Measurements from ENCODE around the gene FANCC.
"Not testable (repeated sequence)": the region's sequence is repeated elsewhere in the genome, so short reads cannot be mapped to it uniquely, and the experiment has no call there.

Gene FANCC

GRCh38 chr9:95224376-95225019, 93.0 kb downstream of the FANCC start:
- WGBS = 100% methylated on average over 1 of the region's 3 CpGs
- H2AK5ac ChIP-seq (ENCODE audit: low read length, severe bottlenecking) = no peak overlapping the region
- H2BK15ac ChIP-seq (ENCODE audit: low read depth, poor library complexity, severe bottlenecking) = no peak overlapping the region
- no peak overlapping the region for H2AFZ ChIP-seq (ENCODE audit: low read depth, low read length)
- H3K27me3 ChIP-seq (ENCODE audit: control insufficient read depth in 1 of 2, insufficient read depth in 1 of 2, low read length in 2 of 2) = no peaks in the 10 kb centered on the region
- H3K36me3 ChIP-seq (ENCODE audit: control insufficient read depth in 1 of 2, insufficient read depth in 2 of 2, low read depth in 1 of 2, low read length in 2 of 2) = no peaks in the 10 kb centered on the region
- no peak overlapping the region for H3K14ac ChIP-seq (ENCODE audit: low read length in 2 of 2)
- peaks cover 9% of the 10 kb centered on the region for H3K4me1 ChIP-seq (ENCODE audit: control insufficient read depth, insufficient read depth, low read depth, low read length)
- no peak overlapping the region for H4K91ac ChIP-seq (ENCODE audit: low read length)
- peak overlapping the region; percentile 82 for H3K27ac ChIP-seq (ENCODE audit: low read length, poor library complexity, severe bottlenecking)
- no peak overlapping the region for H2BK120ac ChIP-seq (ENCODE audit: low read depth, low read length)
- no peak overlapping the region for H2BK5ac ChIP-seq (ENCODE audit: low read depth, low read length, poor library complexity, severe bottlenecking)
- no peak overlapping the region for H2BK12ac ChIP-seq (ENCODE audit: low read length in 2 of 2)
- peak; percentile 13 for DNase-seq
- H3K23ac ChIP-seq (ENCODE audit: low read length in 2 of 2) = no peak overlapping the region
- no peak overlapping the region for H3K4ac ChIP-seq (ENCODE audit: low read depth in 1 of 2, low read length in 2 of 2)
- no peak overlapping the region for H3K9ac ChIP-seq (ENCODE audit: low read length)
- no peak overlapping the region for H3K4me2 ChIP-seq (ENCODE audit: low read length, poor library complexity, severe bottlenecking)
- no peak overlapping the region for H3K18ac ChIP-seq (ENCODE audit: low read depth in 1 of 2, low read length in 2 of 2)
- peaks cover 9% of the 10 kb centered on the region for H3K79me1 ChIP-seq (replicated peaks; ENCODE audit: low read length, poor library complexity, severe bottlenecking)
- H4K8ac ChIP-seq (ENCODE audit: low read length) = no peak overlapping the region
- H3K4me3 ChIP-seq (ENCODE audit: insufficient read depth in 1 of 2, low read depth in 1 of 2, low read length in 2 of 2) = no peak overlapping the region
- no peaks in the 10 kb centered on the region for H3K9me3 ChIP-seq (ENCODE audit: control insufficient read depth, low read length)

GRCh38 chr9:95220352-95220751, 97.2 kb downstream of the FANCC start:
- H4K91ac ChIP-seq (ENCODE audit: low read length); H2AFZ ChIP-seq (ENCODE audit: low read depth, low read length); H3K23ac ChIP-seq (ENCODE audit: low read length in 2 of 2); H4K8ac ChIP-seq (ENCODE audit: low read length); H3K14ac ChIP-seq (ENCODE audit: low read length in 2 of 2); DNase-seq; H3K36me3 ChIP-seq (ENCODE audit: control insufficient read depth in 1 of 2, insufficient read depth in 2 of 2, low read depth in 1 of 2, low read length in 2 of 2); H2BK5ac ChIP-seq (ENCODE audit: low read depth, low read length, poor library complexity, severe bottlenecking); H3K4me3 ChIP-seq (ENCODE audit: insufficient read depth in 1 of 2, low read depth in 1 of 2, low read length in 2 of 2); H3K4me2 ChIP-seq (ENCODE audit: low read length, poor library complexity, severe bottlenecking); H3K9me3 ChIP-seq (ENCODE audit: control insufficient read depth, low read length); H3K18ac ChIP-seq (ENCODE audit: low read depth in 1 of 2, low read length in 2 of 2); H2AK5ac ChIP-seq (ENCODE audit: low read length, severe bottlenecking); H3K27me3 ChIP-seq (ENCODE audit: control insufficient read depth in 1 of 2, insufficient read depth in 1 of 2, low read length in 2 of 2); H3K27ac ChIP-seq (ENCODE audit: low read length, poor library complexity, severe bottlenecking); H2BK15ac ChIP-seq (ENCODE audit: low read depth, poor library complexity, severe bottlenecking); H3K4me1 ChIP-seq (ENCODE audit: control insufficient read depth, insufficient read depth, low read depth, low read length); H3K9ac ChIP-seq (ENCODE audit: low read length); H3K4ac ChIP-seq (ENCODE audit: low read depth in 1 of 2, low read length in 2 of 2); H2BK120ac ChIP-seq (ENCODE audit: low read depth, low read length); H2BK12ac ChIP-seq (ENCODE audit: low read length in 2 of 2): not testable (repeated sequence)
- peaks cover 11% of the 10 kb centered on the region for H3K79me1 ChIP-seq (replicated peaks; ENCODE audit: low read length, poor library complexity, severe bottlenecking)
- 100% methylated on average over 1 of the region's 4 CpGs for WGBS

GRCh38 chr9:95218773-95219172, 98.7 kb downstream of the FANCC start:
- whole genome bisulfite sequencing = 79% methylated on average over 3 of the region's 4 CpGs

GRCh38 chr9:95217936-95218335, 99.6 kb downstream of the FANCC start:
- no peak overlapping the region for H3K4me2 ChIP-seq (ENCODE audit: low read length, poor library complexity, severe bottlenecking)
- no peak overlapping the region for H3K9ac ChIP-seq (ENCODE audit: low read length)
- H3K23ac ChIP-seq (ENCODE audit: low read length in 2 of 2) = no peak overlapping the region
- no peaks in the 10 kb centered on the region for H3K27me3 ChIP-seq (ENCODE audit: control insufficient read depth in 1 of 2, insufficient read depth in 1 of 2, low read length in 2 of 2)
- H3K79me1 ChIP-seq (replicated peaks; ENCODE audit: low read length, poor library complexity, severe bottlenecking) = peaks cover 9% of the 10 kb centered on the region
- no peak overlapping the region for H4K8ac ChIP-seq (ENCODE audit: low read length)
- H3K27ac ChIP-seq (ENCODE audit: low read length, poor library complexity, severe bottlenecking) = no peak overlapping the region
- 98% methylated on average over 5 of the region's 5 CpGs for WGBS
- no peak overlapping the region for H2BK12ac ChIP-seq (ENCODE audit: low read length in 2 of 2)
- H2AFZ ChIP-seq (ENCODE audit: low read depth, low read length) = no peak overlapping the region
- no peaks in the 10 kb centered on the region for H3K4me1 ChIP-seq (ENCODE audit: control insufficient read depth, insufficient read depth, low read depth, low read length)
- H2AK5ac ChIP-seq (ENCODE audit: low read length, severe bottlenecking) = no peak overlapping the region
- no peak for DNase-seq
- no peak overlapping the region for H3K14ac ChIP-seq (ENCODE audit: low read length in 2 of 2)
- H2BK5ac ChIP-seq (ENCODE audit: low read depth, low read length, poor library complexity, severe bottlenecking) = no peak overlapping the region
- no peak overlapping the region for H2BK120ac ChIP-seq (ENCODE audit: low read depth, low read length)
- H3K4me3 ChIP-seq (ENCODE audit: insufficient read depth in 1 of 2, low read depth in 1 of 2, low read length in 2 of 2) = no peak overlapping the region
- H4K91ac ChIP-seq (ENCODE audit: low read length) = no peak overlapping the region
- H3K4ac ChIP-seq (ENCODE audit: low read depth in 1 of 2, low read length in 2 of 2) = no peak overlapping the region
- H3K36me3 ChIP-seq (ENCODE audit: control insufficient read depth in 1 of 2, insufficient read depth in 2 of 2, low read depth in 1 of 2, low read length in 2 of 2) = no peaks in the 10 kb centered on the region
- no peak overlapping the region for H2BK15ac ChIP-seq (ENCODE audit: low read depth, poor library complexity, severe bottlenecking)
- no peak overlapping the region for H3K18ac ChIP-seq (ENCODE audit: low read depth in 1 of 2, low read length in 2 of 2)
- H3K9me3 ChIP-seq (ENCODE audit: control insufficient read depth, low read length) = no peaks in the 10 kb centered on the region

More at GRCh38 chr9:95218773-95219172, 98.7 kb downstream of the FANCC start:
- Histone ChIP-seq H2BK5ac (ENCODE audit: low read depth, low read length, poor library complexity, severe bottlenecking) (no peak overlapping the region), H3K14ac (ENCODE audit: low read length in 2 of 2) (no peak overlapping the region), H3K23ac (ENCODE audit: low read length in 2 of 2) (no peak overlapping the region), H3K36me3 (ENCODE audit: control insufficient read depth in 1 of 2, insufficient read depth in 2 of 2, low read depth in 1 of 2, low read length in 2 of 2) (no peaks in the 10 kb centered on the region), H2BK12ac (ENCODE audit: low read length in 2 of 2) (no peak overlapping the region), H3K9me3 (ENCODE audit: control insufficient read depth, low read length) (no peaks in the 10 kb centered on the region), H3K4ac (ENCODE audit: low read depth in 1 of 2, low read length in 2 of 2) (no peak overlapping the region), H3K4me1 (ENCODE audit: control insufficient read depth, insufficient read depth, low read depth, low read length) (no peaks in the 10 kb centered on the region), H2BK120ac (ENCODE audit: low read depth, low read length) (no peak overlapping the region), H4K8ac (ENCODE audit: low read length) (no peak overlapping the region), H2AFZ (ENCODE audit: low read depth, low read length) (no peak overlapping the region), H3K4me3 (ENCODE audit: insufficient read depth in 1 of 2, low read depth in 1 of 2, low read length in 2 of 2) (no peak overlapping the region), H2BK15ac (ENCODE audit: low read depth, poor library complexity, severe bottlenecking) (no peak overlapping the region), H4K91ac (ENCODE audit: low read length) (no peak overlapping the region), H2AK5ac (ENCODE audit: low read length, severe bottlenecking) (no peak overlapping the region), H3K27ac (ENCODE audit: low read length, poor library complexity, severe bottlenecking) (no peak overlapping the region), H3K9ac (ENCODE audit: low read length) (no peak overlapping the region), H3K79me1 (replicated peaks; ENCODE audit: low read length, poor library complexity, severe bottlenecking) (peaks cover 11% of the 10 kb centered on the region), H3K27me3 (ENCODE audit: control insufficient read depth in 1 of 2, insufficient read depth in 1 of 2, low read length in 2 of 2) (no peaks in the 10 kb centered on the region), H3K4me2 (ENCODE audit: low read length, poor library complexity, severe bottlenecking) (no peak overlapping the region), H3K18ac (ENCODE audit: low read depth in 1 of 2, low read length in 2 of 2) (no peak overlapping the region)
- no peak for DNase-seq

Data from mesenchymal stem cell (in vitro differentiated cells and primary cell).